Dedifferentiated amniotic fluid mesenchymal stem cell (primary cell): Measurements from ENCODE around the gene FRMD7.
"Not testable (repeated sequence)": the region's sequence is repeated elsewhere in the genome, so short reads cannot be mapped to it uniquely, and the experiment has no call there.

Source experiments
- DNase-seq: peaks from one replicate; pipeline ENCODE4 v3.0.0-alpha.2; 2016; ENCODE audit errors: extremely low spot score

Gene FRMD7

GRCh38 chrX:132092439-132093065 lies 35.3 kb downstream of the FRMD7 start:
- peak; percentile 73 for DNase-seq

GRCh38 chrX:132090403-132091159 lies 37.2 kb downstream of the FRMD7 start:
- DNase-seq, result no peak

DNA sequence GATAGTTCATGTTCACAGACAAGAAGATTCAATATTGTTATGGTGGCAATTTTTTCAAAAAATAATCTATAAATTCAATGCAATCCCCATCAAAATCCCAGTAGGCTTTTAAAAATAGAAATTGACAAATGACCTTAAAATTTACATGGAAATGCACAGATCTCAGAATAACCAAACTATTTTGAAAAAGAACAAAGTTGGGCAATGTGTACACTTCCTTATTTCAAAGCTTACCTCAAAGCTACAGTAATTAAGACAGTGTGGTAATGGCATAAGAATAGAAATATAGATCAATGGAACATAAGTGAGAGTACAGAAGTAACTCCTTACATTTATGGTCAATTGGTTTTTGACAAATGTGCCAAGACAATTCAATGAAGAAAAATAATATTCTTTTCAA lies 39.0 kb downstream of the FRMD7 start:
- DNase-seq, result no peak

- DNase-seq, result no peak
Measured at GRCh38 chrX:132086672-132087071, 41.1 kb downstream of the FRMD7 start.

DNA sequence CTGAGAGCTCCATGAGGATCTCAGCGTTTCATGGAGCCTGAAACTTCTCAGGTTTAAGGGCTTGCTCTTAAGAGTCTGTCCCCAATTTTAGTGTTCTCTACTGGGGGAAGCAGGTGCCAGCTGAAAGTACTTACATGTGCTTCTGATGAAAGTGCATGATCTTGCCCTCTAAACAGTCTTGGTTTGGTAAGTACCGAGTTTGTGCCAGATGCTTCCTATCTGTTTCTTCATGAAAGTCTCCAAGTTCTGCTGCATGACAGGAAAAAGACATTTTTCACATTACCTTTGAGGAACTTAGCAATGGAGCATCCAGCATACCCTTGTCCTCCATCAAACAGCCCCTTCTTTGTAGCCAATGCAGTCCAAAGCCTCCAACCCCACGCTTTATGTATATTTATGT lies 42.0 kb downstream of the FRMD7 start:
- DNase-seq, result no peak

GRCh38 chrX:132077912-132078311 lies 49.9 kb downstream of the FRMD7 start:
- no peak for DNase-seq

DNA sequence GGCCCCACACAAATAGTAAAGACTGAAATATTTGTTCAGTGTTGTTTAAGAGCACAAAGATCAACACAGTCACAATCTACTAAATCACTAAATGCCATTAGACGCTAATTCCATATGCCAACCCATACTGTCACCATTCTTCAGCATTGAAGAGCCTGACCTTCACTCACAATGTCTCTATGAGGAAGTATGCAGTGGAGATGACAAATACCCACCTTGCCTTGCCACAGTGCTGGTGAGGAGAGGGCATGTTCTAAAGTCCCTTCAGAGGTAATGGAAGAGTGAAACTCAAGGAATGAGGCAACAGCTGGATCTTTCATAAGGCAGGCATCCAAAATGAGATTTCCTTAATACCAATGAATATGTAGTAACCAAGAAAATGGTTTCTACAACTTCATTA lies 50.4 kb downstream of the FRMD7 start:
- DNase-seq, result no peak

GRCh38 chrX:132071254-132071653 lies 56.6 kb downstream of the FRMD7 start:
- DNase-seq, result no peak

GRCh38 chrX:132068405-132068804 lies 59.4 kb downstream of the FRMD7 start:
- DNase-seq, result no peak

DNA sequence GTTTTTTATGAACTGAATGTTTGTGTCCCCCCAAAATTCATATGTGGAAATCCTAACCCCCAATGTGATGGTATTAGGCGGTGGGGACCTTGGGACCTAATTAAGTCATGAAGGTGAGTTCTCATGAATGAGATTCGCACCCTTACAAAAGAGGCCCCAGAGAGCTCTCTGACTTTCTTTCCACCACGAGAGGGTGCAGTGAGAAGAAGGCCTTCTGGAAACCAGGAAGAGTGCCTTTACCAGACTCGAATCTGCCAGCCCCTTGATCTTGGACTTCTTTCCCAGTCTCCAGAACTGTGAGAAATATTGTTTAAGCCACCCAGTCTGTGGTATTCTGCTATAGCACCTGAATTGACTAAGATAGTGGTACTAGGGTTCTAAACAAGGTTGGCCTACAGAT lies 64.0 kb downstream of the FRMD7 start:
- no peak for DNase-seq

GRCh38 chrX:132063334-132063733 lies 64.5 kb downstream of the FRMD7 start:
- no peak for DNase-seq

DNA sequence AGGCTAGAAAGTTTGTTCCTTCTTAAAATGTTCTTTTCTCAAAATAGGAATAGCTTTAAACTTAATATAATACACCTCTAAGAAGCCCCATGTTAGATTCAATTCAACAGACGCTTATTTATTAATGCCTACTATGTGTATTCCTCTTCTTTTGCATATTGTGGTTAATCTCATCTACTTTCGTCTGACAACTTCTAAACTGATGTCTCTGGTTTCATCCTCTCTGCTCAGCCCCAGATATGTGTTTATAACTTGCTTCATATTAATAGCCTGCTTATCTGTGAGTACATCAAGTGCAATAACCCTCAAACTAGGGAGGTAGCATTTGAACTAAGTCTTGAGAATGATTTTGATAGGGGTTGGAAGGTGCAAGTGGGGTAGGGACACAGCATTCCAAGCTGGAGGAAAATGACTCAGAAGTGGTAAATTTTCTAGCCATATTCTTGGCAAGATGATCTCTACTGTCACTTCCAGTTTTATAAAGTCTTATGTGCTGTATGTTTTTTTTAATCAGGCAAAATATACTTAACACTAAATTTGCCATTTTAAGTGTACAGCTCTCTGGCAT lies 67.8 kb downstream of the FRMD7 start:
- no peak for DNase-seq

DNA sequence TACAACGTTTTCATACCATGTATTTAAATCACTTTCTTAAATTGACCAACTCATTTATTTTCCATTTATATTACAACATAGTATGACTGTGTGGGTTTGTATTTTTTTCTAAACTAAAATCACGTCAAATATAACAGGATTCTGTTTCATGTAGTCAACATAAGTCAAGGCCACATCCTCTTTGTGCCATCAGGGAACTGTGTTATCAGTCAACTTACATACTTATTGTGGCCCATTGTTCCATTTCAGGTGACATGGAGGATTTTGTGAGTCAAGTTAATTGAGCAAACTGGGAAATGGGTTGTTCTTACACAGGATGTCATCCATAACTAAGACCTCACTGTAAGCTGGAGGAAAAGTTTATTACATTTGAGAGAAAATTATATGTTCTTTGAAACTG lies 68.8 kb downstream of the FRMD7 start:
- no peak for DNase-seq

DNA sequence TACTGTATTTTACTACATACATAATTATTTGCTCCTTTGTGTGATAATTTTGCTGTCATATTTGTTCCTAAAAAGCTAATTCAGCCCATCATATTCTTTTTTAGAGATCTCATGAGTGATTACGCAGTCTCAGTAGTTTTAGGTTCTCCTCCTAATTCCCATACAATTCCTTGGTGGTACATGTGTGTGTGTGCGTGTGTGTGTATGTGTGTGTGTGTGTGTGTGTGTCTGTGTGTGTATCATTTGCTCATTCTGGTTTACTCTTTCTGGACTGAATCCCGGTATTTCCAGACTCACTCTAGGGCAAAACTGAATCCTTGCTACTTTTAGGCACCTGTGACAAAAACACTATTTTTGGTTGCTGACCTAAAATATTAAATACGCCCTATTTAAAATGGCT lies 69.8 kb downstream of the FRMD7 start:
- DNase-seq, result no peak

DNA sequence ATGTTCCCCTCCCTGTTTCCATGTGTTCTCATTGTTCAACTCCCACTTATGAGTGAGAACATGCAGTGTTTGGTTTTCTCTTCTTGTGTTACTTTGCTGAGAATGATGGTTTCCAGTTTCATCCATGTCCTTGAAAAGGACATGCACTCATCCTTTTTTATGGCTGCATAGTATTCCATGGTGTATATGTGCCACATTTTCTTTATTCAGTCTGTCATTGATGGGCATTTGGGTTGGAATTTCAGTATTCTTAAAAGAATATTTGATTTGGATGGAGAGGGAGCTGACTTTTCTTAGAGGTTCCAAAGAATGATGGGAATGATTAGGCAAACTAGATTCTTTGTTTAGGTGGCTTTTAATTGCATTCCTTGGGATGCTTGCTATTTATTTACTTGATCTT lies 76.0 kb downstream of the FRMD7 start:
- DNase-seq, result not testable (repeated sequence)

DNA sequence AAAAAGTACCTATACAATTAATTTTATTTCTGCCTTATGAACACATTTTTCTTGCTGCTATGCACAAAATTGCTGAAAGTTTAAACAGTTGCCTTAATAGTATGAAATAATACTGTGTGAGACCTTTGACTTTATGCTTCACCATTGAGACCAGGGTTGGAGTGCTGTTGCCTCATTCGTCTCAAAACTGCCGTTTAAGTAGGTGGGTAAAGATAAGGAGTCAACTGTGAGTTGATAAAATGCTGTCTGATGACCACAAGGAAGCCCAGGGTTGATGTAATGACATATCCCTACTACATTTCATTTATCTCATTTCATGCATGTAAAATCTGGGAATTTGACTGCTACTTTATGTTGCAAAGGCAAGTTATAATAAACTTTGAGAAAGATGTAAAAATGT lies 81.3 kb downstream of the FRMD7 start:
- DNase-seq, result no peak

- no peak for DNase-seq
Measured at GRCh38 chrX:132045456-132045855, 82.4 kb downstream of the FRMD7 start.

- no peak for DNase-seq
Measured at GRCh38 chrX:132044953-132045352, 82.9 kb downstream of the FRMD7 start.

GRCh38 chrX:132043977-132044376 lies 83.8 kb downstream of the FRMD7 start:
- DNase-seq, result no peak

DNA sequence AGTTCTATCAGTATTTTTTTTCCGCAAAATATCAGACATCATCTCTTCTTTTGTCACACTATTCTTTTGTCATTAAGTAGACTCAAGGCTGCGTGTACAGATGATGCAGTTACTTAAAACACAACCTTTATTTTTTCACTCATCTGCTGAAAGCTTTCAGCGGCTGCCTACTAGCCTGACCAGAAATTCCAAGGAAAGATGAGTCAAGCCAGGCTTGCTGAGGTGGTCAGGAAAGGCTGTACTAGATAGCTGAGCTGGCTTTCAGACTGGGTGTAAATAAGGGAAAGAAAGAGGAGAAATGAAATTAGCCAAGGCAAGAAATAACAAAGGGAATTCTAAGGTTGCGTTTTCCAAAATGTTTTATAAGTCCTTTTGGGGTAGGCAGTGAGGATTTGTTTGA lies 86.8 kb downstream of the FRMD7 start:
- peak; percentile 20 for DNase-seq

- DNase-seq, result no peak
Measured at GRCh38 chrX:132040066-132040465, 87.8 kb downstream of the FRMD7 start.

DNA sequence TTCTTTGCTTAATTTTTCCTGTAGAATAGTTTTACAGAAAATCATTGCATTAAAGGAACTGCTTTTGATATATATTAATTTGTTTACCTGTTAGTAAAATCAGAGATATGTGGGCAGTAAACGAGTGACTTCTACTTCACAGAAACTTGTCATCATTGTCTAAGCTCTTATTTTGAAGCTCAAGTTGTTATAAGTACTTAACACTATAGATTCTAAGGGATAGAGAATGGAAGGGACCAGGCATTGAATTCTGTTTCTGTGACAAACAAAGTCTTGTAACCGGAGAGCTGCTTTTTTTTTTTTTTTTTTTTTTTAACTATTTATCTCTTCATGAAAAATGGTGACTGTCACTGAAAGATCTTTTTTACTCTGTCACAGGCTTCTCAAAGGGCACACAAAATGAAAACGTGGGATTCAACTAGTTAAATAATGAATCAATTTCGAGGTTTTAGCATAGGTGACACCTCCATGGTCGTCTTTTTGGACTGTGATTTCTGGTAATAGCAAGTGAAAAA lies 90.3 kb downstream of the FRMD7 start:
- no peak for DNase-seq

- DNase-seq, result no peak
Measured at GRCh38 chrX:132034648-132035047, 93.2 kb downstream of the FRMD7 start.
